Measurements from ENCODE around the gene NACC1.

Gene NACC1

DNA sequence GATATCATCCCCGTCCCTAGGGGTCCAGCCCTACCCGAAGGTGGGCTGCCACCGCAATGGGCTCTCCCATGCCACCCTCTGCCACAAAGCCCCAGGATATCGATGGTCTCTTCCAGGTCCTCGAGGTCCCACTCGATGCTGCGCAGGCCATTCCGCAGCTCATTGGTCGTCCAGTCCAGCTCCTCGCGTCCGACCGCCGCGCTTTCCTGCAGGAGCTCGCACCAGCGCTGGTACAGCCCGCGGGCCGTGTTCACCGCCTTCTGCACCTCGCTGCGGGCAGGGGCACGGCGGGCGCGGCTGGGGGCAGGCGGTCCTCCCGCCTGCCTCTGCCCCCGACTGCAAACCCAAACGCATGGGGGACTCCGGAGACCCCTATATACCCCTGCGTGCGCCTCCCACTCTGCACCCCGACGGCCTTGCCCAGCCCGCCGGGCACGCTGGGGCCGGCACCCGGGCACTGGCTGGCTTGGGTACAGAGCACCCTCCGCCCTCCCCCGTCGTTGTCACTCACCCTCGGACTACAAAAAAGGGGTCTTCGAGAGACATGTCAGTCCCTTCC, 31.6 kb downstream of the NACC1 start:
- TF ChIP-seq FOXA1 (IDR thresholded peaks at IDR 0.05) (no peak), L3MBTL2 (conservative IDR thresholded peaks at IDR 0.05) (peak; percentile 25; the same call in 1 of the 2 replicates), SUZ12 (IDR thresholded peaks at IDR 0.05) (no peak), FOXM1 (IDR thresholded peaks at IDR 0.05; ENCODE audit: borderline replicate concordance) (no peak)
- CTCF ChIA-PET: interaction anchor here (0.7 to 1.2 kb wide), 3 partner anchors 13 to 184 kb away, joined by 3 read pairs; no protein-coding TSS in a partner anchor
- POLR2A ChIA-PET: interaction anchor here (1.1 to 2.5 kb wide), 4 partner anchors 13 to 45 kb away, joined by 3 to 15 read pairs (median 8); partner anchors contain the start of gene NACC1
- DNase-seq (ENCODE audit: extremely low spot score): no peak

DNA sequence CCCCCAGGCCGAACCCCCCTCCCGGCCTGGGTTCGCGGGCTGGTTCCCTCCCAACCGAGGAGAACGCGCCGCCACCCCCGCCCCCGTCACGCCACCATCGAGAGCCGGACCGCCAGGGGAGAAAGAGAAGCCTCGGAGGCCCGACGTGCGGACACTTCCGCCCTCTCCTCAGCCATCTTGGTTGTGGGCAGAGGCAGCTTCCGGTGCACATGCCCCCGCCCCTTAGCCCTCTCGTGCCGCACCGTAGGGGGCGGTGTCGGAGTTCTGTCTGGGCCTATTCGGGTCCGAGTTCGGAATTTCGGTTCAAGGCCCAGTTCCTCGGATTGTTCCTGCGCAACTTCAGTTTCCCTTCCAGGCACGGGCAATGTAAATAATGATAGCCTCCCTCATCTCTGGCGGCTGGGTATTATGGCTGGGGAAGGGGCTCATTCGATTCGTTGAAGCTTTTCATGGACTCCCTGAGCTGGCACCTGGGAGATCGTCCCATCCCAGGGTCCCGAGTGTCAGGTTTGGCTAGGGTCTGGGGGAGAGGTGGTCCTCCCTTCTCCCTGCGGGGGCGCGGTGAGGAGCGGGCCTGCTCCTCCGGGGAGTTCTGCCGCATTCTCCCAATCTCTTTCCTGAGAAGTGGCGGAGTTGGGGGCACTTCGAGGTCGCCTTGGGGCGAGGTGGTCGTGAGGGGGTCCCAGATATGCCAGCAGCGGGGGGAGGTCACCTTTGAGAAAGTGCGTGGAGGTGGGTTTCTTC, 32.3 kb downstream of the NACC1 start, which contains the start of the genes IER2 and STX10:
Gene IER2 (plus strand): TSS at position 225 of the 744 bp plus-strand sequence. CDS start 2,776 bp downstream, outside the sequence.
Gene STX10 (minus strand): TSS at position 189 of the 744 bp plus-strand sequence. CDS start 202 bp downstream, outside the sequence.
- peak; percentile 84 for DNase-seq (ENCODE audit: extremely low spot score)
- ChIA-PET CTCF (interaction anchor here (0.7 to 1.2 kb wide), 3 partner anchors 13 to 472 kb away, joined by 3 read pairs; no protein-coding TSS in a partner anchor), POLR2A (interaction anchor here (2.2 to 2.5 kb wide), 3 partner anchors 13 to 45 kb away, joined by 6 to 15 read pairs (median 11); partner anchors contain the start of gene NACC1)
- TF ChIP-seq BHLHE40 (IDR thresholded peaks at IDR 0.05; ENCODE audit: borderline replicate concordance) (no peak; the same call in 1 of the 2 replicates), NFRKB (IDR thresholded peaks at IDR 0.05) (no peak), FOXM1 (IDR thresholded peaks at IDR 0.05; ENCODE audit: borderline replicate concordance) (no peak; the same call in 1 of the 2 replicates), TARDBP (IDR thresholded peaks at IDR 0.05) (no peak), ELF4 (IDR thresholded peaks at IDR 0.05) (peak; percentile 81), SP1 (IDR thresholded peaks at IDR 0.05) (no peak), HDGF (IDR thresholded peaks at IDR 0.05; ENCODE audit: borderline replicate concordance) (no peak), LEF1 (IDR thresholded peaks at IDR 0.05; ENCODE audit: borderline replicate concordance) (no peak), L3MBTL2 (conservative IDR thresholded peaks at IDR 0.05) (peak; percentile 58; the same call in 1 of the 2 replicates), SUZ12 (IDR thresholded peaks at IDR 0.05) (no peak)
- TF ChIP-seq, protein P1, sequence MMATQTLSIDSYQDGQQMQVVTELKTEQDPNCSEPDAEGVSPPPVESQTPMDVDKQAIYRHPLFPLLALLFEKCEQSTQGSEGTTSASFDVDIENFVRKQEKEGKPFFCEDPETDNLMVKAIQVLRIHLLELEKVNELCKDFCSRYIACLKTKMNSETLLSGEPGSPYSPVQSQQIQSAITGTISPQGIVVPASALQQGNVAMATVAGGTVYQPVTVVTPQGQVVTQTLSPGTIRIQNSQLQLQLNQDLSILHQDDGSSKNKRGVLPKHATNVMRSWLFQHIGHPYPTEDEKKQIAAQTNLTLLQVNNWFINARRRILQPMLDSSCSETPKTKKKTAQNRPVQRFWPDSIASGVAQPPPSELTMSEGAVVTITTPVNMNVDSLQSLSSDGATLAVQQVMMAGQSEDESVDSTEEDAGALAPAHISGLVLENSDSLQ (IDR thresholded peaks at IDR 0.05): no peak

DNA sequence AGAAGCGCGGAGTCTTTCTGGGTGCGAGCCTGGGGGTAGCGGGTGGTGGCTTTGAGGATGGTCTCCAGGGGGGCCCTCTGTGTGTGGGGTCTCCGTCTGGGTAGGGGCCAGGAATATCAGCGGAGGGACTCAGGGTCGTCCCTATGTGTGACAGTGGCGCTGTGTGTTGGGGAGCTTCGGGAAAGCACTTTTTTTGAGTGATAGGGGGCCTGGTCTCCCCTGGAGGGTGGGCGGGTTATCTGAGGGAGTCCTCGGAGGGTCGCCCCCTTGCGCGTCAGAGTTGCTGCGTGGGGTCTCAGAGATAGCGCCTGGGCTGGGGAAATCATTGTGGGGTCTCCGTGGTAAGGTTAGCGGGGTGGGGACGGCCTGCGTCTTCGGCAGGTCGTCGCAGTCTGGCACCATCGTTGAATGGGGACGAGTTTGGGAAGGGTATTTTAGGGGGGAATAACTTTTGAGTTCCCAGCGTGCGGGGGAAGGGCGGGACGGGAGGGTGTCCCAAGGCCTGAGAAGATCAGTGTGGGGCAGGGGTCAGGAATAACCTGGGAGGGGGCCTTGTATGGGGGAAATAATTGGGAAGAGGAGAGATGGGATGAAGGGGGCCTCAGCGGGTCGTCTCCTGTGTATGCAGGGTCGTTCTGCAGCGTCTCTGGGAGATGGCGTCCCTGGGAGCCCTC, 33.0 kb downstream of the NACC1 start:
- DNase-seq (ENCODE audit: extremely low spot score): no peak
- POLR2A ChIA-PET: interaction anchor here (2.2 to 2.5 kb wide), 3 partner anchors 12 to 44 kb away, joined by 6 to 15 read pairs (median 11); partner anchors contain the start of gene NACC1
- TF ChIP-seq NFRKB (IDR thresholded peaks at IDR 0.05): no peak
- TF ChIP-seq L3MBTL2 (conservative IDR thresholded peaks at IDR 0.05): no peak
- TF ChIP-seq, protein P1 (IDR thresholded peaks at IDR 0.05): no peak
- no peak for TF ChIP-seq FOXK2 (IDR thresholded peaks at IDR 0.05)
- no peak for TF ChIP-seq ZNF384 (IDR thresholded peaks at IDR 0.05)
- no peak for TF ChIP-seq TARDBP (IDR thresholded peaks at IDR 0.05)
- no peak for TF ChIP-seq ELF4 (IDR thresholded peaks at IDR 0.05)
- no peak for TF ChIP-seq FOXM1 (IDR thresholded peaks at IDR 0.05; ENCODE audit: borderline replicate concordance)
- no peak for TF ChIP-seq SUZ12 (IDR thresholded peaks at IDR 0.05)
- no peak for TF ChIP-seq ARNT (IDR thresholded peaks at IDR 0.05)
- TF ChIP-seq SP1 (IDR thresholded peaks at IDR 0.05): no peak
- TF ChIP-seq FOXA1 (IDR thresholded peaks at IDR 0.05): no peak
- no peak for TF ChIP-seq LEF1 (IDR thresholded peaks at IDR 0.05; ENCODE audit: borderline replicate concordance)
- no peak for TF ChIP-seq HDGF (IDR thresholded peaks at IDR 0.05; ENCODE audit: borderline replicate concordance)
- TF ChIP-seq BHLHE40 (IDR thresholded peaks at IDR 0.05; ENCODE audit: borderline replicate concordance): no peak
- no peak for TF ChIP-seq CTBP1 (IDR thresholded peaks at IDR 0.05; ENCODE audit: borderline replicate concordance)
- CTCF ChIA-PET: interaction anchor here (0.5 to 1.2 kb wide), 3 partner anchors 12 to 473 kb away, joined by 3 read pairs; no protein-coding TSS in a partner anchor

DNA sequence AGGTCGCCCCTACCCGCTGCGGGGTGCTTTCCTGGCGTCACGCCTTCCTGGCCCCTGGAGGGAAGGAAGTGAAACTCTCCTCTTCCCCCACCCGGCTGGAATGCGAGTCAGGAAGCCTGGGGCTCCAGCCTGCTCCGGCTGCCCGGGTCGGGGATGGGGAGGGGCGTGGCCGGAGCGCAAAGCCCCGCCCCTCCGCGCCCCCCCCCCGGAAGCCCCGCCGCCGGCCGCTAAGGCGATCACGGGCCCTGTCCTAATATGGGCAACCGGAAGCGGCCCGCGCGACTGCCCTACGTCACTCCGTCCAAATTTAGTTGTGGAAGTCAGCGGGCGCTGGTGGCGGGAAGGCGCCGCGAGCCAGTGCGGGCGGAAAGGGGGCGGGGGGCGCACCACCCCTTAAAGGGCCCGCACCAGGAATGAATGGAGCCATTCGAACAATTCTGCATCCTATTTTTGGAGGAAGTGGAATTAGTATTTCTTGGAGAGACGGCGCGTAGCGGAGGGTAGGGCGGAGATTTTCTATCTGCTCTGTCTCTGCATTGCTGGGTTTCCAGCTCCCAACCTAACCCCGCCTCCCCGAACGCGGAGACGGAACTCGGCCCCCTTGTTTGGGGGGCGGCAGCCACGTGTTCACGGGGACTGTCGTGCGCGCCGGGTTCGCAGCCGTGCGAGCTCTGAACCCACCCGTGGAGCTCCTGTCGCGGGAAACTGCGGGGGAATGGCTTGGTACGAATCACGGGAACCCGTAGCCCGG, 33.7 kb downstream of the NACC1 start:
- ChIA-PET POLR2A (interaction anchor here (0.7 to 2.2 kb wide), 28 partner anchors 10 to 612 kb away, joined by 3 to 66 read pairs (median 4); partner anchors contain the start of genes MRI1 and NACC1), CTCF (interaction anchor here (0.9 kb wide), 1 partner anchor 9 kb away, joined by 4 read pairs; no protein-coding TSS in a partner anchor)
- DNase-seq (ENCODE audit: extremely low spot score): peak; percentile 94
- TF ChIP-seq L3MBTL2 (conservative IDR thresholded peaks at IDR 0.05) (peak; percentile 76), SP1 (IDR thresholded peaks at IDR 0.05) (no peak), FOXM1 (IDR thresholded peaks at IDR 0.05; ENCODE audit: borderline replicate concordance) (peak; percentile 48; the same call in 1 of the 2 replicates)
- TF ChIP-seq, protein P1 (IDR thresholded peaks at IDR 0.05): peak; percentile 40; the same call in 1 of the 2 replicates

All from HEK293T (cell line).